IMR-90 (cell line): Measurements from ENCODE around the gene TDP2. TPM values are rescaled to one million over a fixed set of nuclear protein-coding genes. Genes with fewer than 3 reads are reported as not detected.

Source experiments
- ATAC-seq: fragments of 200-7000 bp; cut with Tn5 transposase; 2 replicates; pipeline ENCODE4 v1.9.1; 2020; ENCODE audit warnings: low read depth, mild to moderate bottlenecking, moderate library complexity
- BruUV-seq: library from RNA; stranded (reverse); fragments of 400-500 nt; replicated peaks from 2 replicates; lab custom pipeline; 2021; lab: Mats Ljungman, UMichigan
- CTCF ChIA-PET: fragments of 300-600 bp; formaldehyde crosslinking; extraction: SDS; loops from one replicate; lab custom pipeline; 2021; ENCODE audit warnings: antibody characterized with exemption; lab: Yijun Ruan, JAX
- POLR2A ChIA-PET: fragments of 300-600 bp; sonication (Branson Sonifier 250); formaldehyde crosslinking; loops from one replicate; lab custom pipeline; 2022; ENCODE audit warnings: antibody characterized with exemption; ENCODE audit not compliant: unreplicated experiment; lab: Charles Lee
- DNase-seq: peaks from one replicate; pipeline ENCODE4 v3.0.0; 2013
- H2AFZ ChIP-seq: replicated peaks from 2 replicates; pipeline ENCODE3; 2013; ENCODE audit warnings: low read length, mild to moderate bottlenecking; ENCODE audit not compliant: poor library complexity
- H2AK5ac ChIP-seq: 2 replicates; pipeline ENCODE4 v1.6.1; 2013; ENCODE audit warnings: low read depth, low read length, inconsistent platforms
- H2AK9ac ChIP-seq: replicated peaks from 2 replicates; pipeline ENCODE3; 2013; ENCODE audit warnings: mild to moderate bottlenecking, low read depth, low read length, moderate library complexity; ENCODE audit not compliant: poor library complexity
- H2BK120ac ChIP-seq: 2 replicates; pipeline ENCODE4 v1.6.1; 2013; ENCODE audit warnings: low read depth, low read length, inconsistent platforms
- H2BK15ac ChIP-seq: 3 replicates; pipeline ENCODE4 v1.6.1; 2013; ENCODE audit warnings: low read depth, low read length, inconsistent platforms
- H2BK20ac ChIP-seq: 2 replicates; pipeline ENCODE4 v1.6.1; 2013; ENCODE audit warnings: low read depth, mild to moderate bottlenecking, inconsistent platforms, low read length, moderate library complexity
- H2BK5ac ChIP-seq: 2 replicates; pipeline ENCODE4 v1.6.1; 2013; ENCODE audit warnings: mild to moderate bottlenecking, low read depth, low read length, inconsistent platforms; ENCODE audit not compliant: poor library complexity, severe bottlenecking
- H3K14ac ChIP-seq: replicated peaks from 2 replicates; pipeline ENCODE4 v1.6.1; 2013; ENCODE audit warnings: low read depth, low read length, inconsistent platforms
- H3K18ac ChIP-seq: 2 replicates; pipeline ENCODE4 v1.6.1; 2013; ENCODE audit warnings: low read depth, low read length, control low read depth
- H3K23ac ChIP-seq: 2 replicates; pipeline ENCODE4 v1.6.1; 2013; ENCODE audit warnings: low read depth, low read length, inconsistent platforms
- H3K27ac ChIP-seq: 2 replicates; pipeline ENCODE4 v1.5.1; 2013; ENCODE audit warnings: mild to moderate bottlenecking, control low read depth, low read length; ENCODE audit not compliant: insufficient read depth
- H3K27me3 ChIP-seq: 2 replicates; pipeline ENCODE4 v1.6.1; 2013; ENCODE audit warnings: low read length; ENCODE audit not compliant: control insufficient read depth, insufficient read depth
- H3K36me3 ChIP-seq: 2 replicates; pipeline ENCODE4 v1.6.1; 2013; ENCODE audit warnings: low read length, mixed read lengths; ENCODE audit not compliant: control insufficient read depth, insufficient read depth
- H3K4ac ChIP-seq: 2 replicates; pipeline ENCODE4 v1.6.1; 2013; ENCODE audit warnings: low read depth, low read length, inconsistent platforms
- H3K4me1 ChIP-seq: 2 replicates; pipeline ENCODE4 v1.6.1; 2013; ENCODE audit warnings: low read length, mixed read lengths; ENCODE audit not compliant: control insufficient read depth, insufficient read depth
- H3K4me2 ChIP-seq: 2 replicates; pipeline ENCODE4 v1.6.1; 2013; ENCODE audit warnings: low read depth, mild to moderate bottlenecking, control low read depth, low read length, moderate library complexity
- H3K4me3 ChIP-seq: 2 replicates; pipeline ENCODE4 v1.5.1; 2013; ENCODE audit warnings: low read depth, mild to moderate bottlenecking, control low read depth, low read length, moderate library complexity; ENCODE audit not compliant: insufficient read depth
- H3K56ac ChIP-seq: 2 replicates; pipeline ENCODE4 v1.6.1; 2013; ENCODE audit warnings: low read length, inconsistent platforms; ENCODE audit not compliant: insufficient read depth; ENCODE audit errors: extremely low read depth
- H3K79me1 ChIP-seq, 2 experiments: 2 replicates each; pipeline ENCODE4 v1.6.1; 2013; ENCODE audit warnings: low read length in 2 of 2, inconsistent platforms in 1 of 2, low read depth in 1 of 2
- H3K9ac ChIP-seq: 2 replicates; pipeline ENCODE4 v1.6.1; 2013; ENCODE audit warnings: low read depth, low read length, control low read depth
- H3K9me1 ChIP-seq: 2 replicates; pipeline ENCODE4 v1.6.1; 2013; ENCODE audit warnings: low read length, inconsistent platforms; ENCODE audit not compliant: insufficient read depth
- H3K9me3 ChIP-seq: 2 replicates; pipeline ENCODE4 v1.6.1; 2013; ENCODE audit warnings: low read length; ENCODE audit not compliant: control insufficient read depth, insufficient read depth
- H4K20me1 ChIP-seq: 2 replicates; pipeline ENCODE4 v1.6.1; 2013; ENCODE audit warnings: low read length, inconsistent platforms; ENCODE audit not compliant: insufficient read depth
- H4K5ac ChIP-seq: 2 replicates; pipeline ENCODE4 v1.6.1; 2013; ENCODE audit warnings: mild to moderate bottlenecking, low read depth, low read length, control low read depth
- H4K8ac ChIP-seq, 2 experiments: 2 replicates each; pipeline ENCODE4 v1.6.1; 2013; ENCODE audit warnings: low read depth in 2 of 2, low read length in 2 of 2, control low read depth in 1 of 2, inconsistent platforms in 1 of 2
- H4K91ac ChIP-seq: 2 replicates; pipeline ENCODE4 v1.6.1; 2013; ENCODE audit warnings: low read depth, low read length, inconsistent platforms; ENCODE audit not compliant: insufficient read depth
- MAFK ChIP-seq: IDR thresholded peaks from 2 replicates; pipeline ENCODE4 v1.6.1; 2012; ENCODE audit warnings: low read depth, low read length, improper control_type of control experiment
- MAZ ChIP-seq: IDR thresholded peaks from 2 replicates; pipeline ENCODE4 v1.6.1; 2012; ENCODE audit warnings: low read depth, mild to moderate bottlenecking, low read length, improper control_type of control experiment, moderate library complexity, borderline replicate concordance
- POLR2A ChIP-seq: IDR thresholded peaks from 2 replicates; pipeline ENCODE4 v1.6.1; 2012; ENCODE audit warnings: mild to moderate bottlenecking, low read depth, low read length
- RAD21 ChIP-seq: IDR thresholded peaks from 2 replicates; pipeline ENCODE4 v1.6.1; 2012; ENCODE audit warnings: low read length, improper control_type of control experiment
- WGBS, 2 experiments: methylation state at CpG; one replicate each; pipeline versions ENCODE4 v1.1.5 to v1.1.7; 2013; ENCODE audit warnings: missing lambda C conversion rate in 2 of 2; ENCODE audit not compliant: insufficient read length in 1 of 2; ENCODE audit errors: extremely low coverage in 2 of 2; 5-methylcytosine and 5-hydroxymethylcytosine counted together
- dilution Hi-C: fragments of 300-500 bp; cut with HindIII; formaldehyde crosslinking; loops from one replicate; pipeline ENCODE4 v1.14.3; 2018; ENCODE audit warnings: low sequenced_read_pairs; ENCODE audit not compliant: unreplicated experiment
- in situ Hi-C: fragments of 300-500 bp; cut with MboI; formaldehyde crosslinking; loops from 3 replicates; pipeline ENCODE4 v1.14.3; 2019; ENCODE audit warnings: low sequenced_read_pairs, inconsistent platforms, mixed read lengths
- intact Hi-C: fragments of 100-400 bp; cut with micrococcal nuclease; formaldehyde crosslinking; loops from 2 replicates; pipeline ENCODE4 v1.10.0; 2022
- polyA plus RNA-seq, 3 experiments: library from polyadenylated mRNA; depleted of rRNA; stranded (reverse); fragments of >200 nt; gene quantifications; 2 replicates each; pipeline ENCODE4 v1.2.3, GENCODE V29; 2012; ENCODE audit warnings: low replicate concordance in 1 of 3
- total RNA-seq: library from RNA; depleted of rRNA; stranded (reverse); fragments of >200 nt; gene quantifications from 2 replicates; pipeline ENCODE4 v1.2.3, GENCODE V29; 2012

Gene TDP2
- total and polyA plus RNA-seq, 2 of the 4 experiments (the other 2 are of a cell fraction), result 13.6 to 22.8 TPM

DNA sequence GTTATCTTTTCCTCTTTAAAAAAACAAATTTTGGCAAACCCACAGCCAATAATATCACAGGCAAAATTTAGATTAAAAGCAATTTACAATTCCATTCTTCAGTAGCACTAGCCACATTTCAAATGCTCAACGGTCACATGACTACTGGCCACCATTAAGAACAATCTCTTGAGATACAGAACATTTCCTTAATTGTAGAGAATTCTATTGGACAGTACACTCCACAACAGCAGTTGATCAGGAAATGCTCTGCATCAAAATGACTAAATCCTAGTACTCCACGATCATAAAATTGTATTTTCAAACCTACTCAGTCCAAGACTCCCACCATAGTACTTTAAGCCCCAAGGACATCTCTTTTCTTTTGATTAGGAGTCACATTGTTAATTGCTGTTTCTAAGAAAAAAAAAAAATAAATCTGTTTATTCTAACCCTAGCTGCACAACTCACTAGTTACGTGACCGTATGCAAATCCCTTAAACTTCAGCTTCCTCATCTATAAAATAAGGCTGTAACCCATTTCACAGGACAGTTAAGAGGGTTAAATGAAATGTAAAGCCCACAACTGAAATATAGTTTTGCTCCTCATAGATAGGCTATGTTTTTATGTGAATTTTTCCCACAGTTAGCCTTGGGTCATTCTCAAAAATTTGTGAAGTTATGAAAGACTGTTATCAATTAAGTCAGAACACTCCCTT lies 42.5 kb upstream of the TDP2 start (continued):
- no peak for TF ChIP-seq MAFK

DNA sequence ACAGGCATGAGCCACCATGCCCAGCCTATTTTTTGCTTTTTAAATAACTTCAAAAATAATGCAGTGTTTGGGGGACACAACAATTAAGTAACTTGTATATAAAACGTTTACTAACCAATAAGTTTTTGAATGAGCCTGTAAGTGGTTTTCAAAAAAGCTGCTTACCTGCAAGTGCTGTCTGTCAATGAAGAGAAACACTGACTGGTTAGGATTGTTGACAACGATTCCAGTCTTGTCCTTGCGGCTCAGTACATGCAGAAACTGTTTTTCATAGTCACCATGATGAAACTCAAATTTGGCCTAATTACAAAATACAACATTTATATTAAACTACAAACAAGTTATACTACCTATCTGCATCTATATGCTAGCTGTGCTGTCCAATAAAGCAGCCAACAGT lies 41.9 kb upstream of the TDP2 start:
- Histone ChIP-seq H2BK5ac (no peak overlapping the region), H3K79me1 (peaks cover 0 to 28% of the 10 kb centered on the region in 2 experiments), H3K4me2 (no peak overlapping the region), H4K5ac (no peak overlapping the region), H3K9ac (no peak overlapping the region), H3K4me3 (no peak overlapping the region), H2BK120ac (no peak overlapping the region), H3K9me3 (no peaks in the 10 kb centered on the region), H3K36me3 (peaks cover 58% of the 10 kb centered on the region), H3K56ac (no peak overlapping the region), H3K23ac (no peak overlapping the region), H4K8ac (no peak overlapping the region), H3K14ac (no peak overlapping the region), H3K27ac (no peak overlapping the region), H2AFZ (no peak overlapping the region), H2AK9ac (no peak overlapping the region), H3K4me1 (no peaks in the 10 kb centered on the region; the same call in 1 of the 2 replicates), H3K18ac (no peak overlapping the region), H3K9me1 (no peaks in the 10 kb centered on the region), H2AK5ac (no peak overlapping the region), H3K27me3 (no peaks in the 10 kb centered on the region), H2BK20ac (no peak overlapping the region), H2BK15ac (no peak overlapping the region), H4K91ac (no peak overlapping the region), H4K20me1 (peaks cover 38% of the 10 kb centered on the region), H3K4ac (no peak overlapping the region)
- ATAC-seq (no peak), DNase-seq (no peak)
- ChIA-PET CTCF (no interaction called here), POLR2A (interaction anchor here (0.6 kb wide), 2 partner anchors 94 to 328 kb away, joined by 3 to 7 read pairs; no protein-coding TSS in a partner anchor)
- BruUV-seq, result no TSS peak
- TF ChIP-seq MAZ (no peak), RAD21 (no peak), POLR2A (no peak)
- dilution Hi-C loops, result no loop called here
- in situ Hi-C loops, result no loop called here
- no CpG with 5 or more reads among the region's 3 CpGs for WGBS, 2 experiments
- intact Hi-C loops, result no loop called here
